LoVo (cell line): ENCODE measurements around the gene SRR.

Source experiments
- DNase-seq: peaks from one replicate; pipeline ENCODE4 v3.0.0-alpha.2; 2016; ENCODE audit warnings: low spot score

Gene SRR

DNA sequence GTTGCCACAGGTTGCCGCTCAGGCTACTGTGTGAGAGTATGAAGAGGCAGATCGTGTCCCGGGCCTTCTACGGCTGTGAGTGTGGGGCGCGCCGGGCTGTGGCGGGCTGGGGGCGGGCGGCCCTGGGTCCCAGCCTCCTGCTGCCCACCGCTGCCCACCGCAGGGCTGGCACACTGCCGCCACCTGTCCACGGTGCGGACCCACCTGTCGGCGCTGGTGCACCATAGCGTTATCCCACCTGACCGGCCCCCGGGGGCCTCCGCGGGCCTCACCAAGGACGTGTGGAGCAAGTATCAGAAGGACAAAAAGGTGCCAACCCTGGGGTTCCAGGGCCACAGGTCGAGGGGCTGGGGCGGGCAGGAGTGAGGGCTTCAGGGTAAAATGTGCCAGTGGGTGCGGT, 68.4 kb downstream of the SRR start:
- no peak for DNase-seq

- no peak for DNase-seq
These were observed 68.9 kb downstream of the SRR start for GRCh38 chr17:2372681-2373080.

DNA sequence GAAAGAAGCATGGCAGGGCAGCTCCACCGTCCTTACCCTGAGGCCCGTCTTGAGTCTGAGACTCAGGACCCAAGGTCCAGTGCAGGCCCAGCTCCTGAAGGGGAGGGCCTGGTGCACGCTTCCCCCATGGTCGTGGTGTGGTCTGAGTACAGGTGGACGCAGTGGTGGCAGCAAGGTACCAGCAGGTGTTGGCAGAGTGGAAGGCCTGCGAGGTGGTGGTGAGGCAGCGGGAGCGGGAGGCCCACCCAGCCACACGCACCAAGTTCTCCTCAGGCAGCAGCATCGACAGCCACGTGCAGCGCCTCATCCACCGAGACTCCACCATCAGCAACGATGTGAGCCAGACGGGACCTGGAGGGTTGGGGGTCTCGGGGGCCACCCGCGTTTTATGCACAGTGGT, 69.4 kb downstream of the SRR start:
- no peak for DNase-seq
